Adrenal gland (tissue), 12 donors: ENCODE data around the gene CAMSAP2. TPM values are rescaled to one million over a fixed set of nuclear protein-coding genes. Genes with fewer than 3 reads are reported as not detected.

Source experiments
- DNase-seq, 7 donors: peaks; one replicate each; pipeline ENCODE4 v3.0.0-alpha.2; 2019 to 2020
- H3K27ac ChIP-seq, 5 donors: fragments of 200-600 bp; sonication (generic) in 4 of 5; 1 replicate in 3 of 5; 2 replicates in 2 of 5; pipeline versions ENCODE4 v1.5.1 to v1.8.0; 2016 to 2020; ENCODE audit warnings: mild to moderate bottlenecking in 1 of 5
- H3K27me3 ChIP-seq: fragments of 200-600 bp; 2 replicates; pipeline ENCODE4 v1.8.0; 2021
- H3K36me3 ChIP-seq, 2 donors: fragments of 200-600 bp; replicated peaks in 1 of 2; 1 replicate in 1 of 2; 2 replicates in 1 of 2; pipeline versions ENCODE4 v1.5.1 to v1.8.0; 2018 to 2022
- H3K4me1 ChIP-seq, 2 donors: fragments of 200-600 bp; replicated peaks in 1 of 2; 1 replicate in 1 of 2; 2 replicates in 1 of 2; pipeline versions ENCODE4 v1.5.1 to v1.8.0; 2018 to 2021
- H3K4me3 ChIP-seq, 4 donors: fragments of 200-600 bp; sonication (generic) in 3 of 4; one replicate each; pipeline ENCODE4 v1.5.1; 2016 to 2018
- H3K9me3 ChIP-seq, 3 donors: fragments of 200-600 bp; sonication (generic) in 1 of 3; replicated peaks in 1 of 3; 1 replicate in 2 of 3; 2 replicates in 1 of 3; pipeline versions ENCODE4 v1.5.1 to v1.8.0; 2016 to 2021
- POLR2A ChIP-seq, 2 donors: fragments of 450-650 bp; IDR thresholded peaks; one replicate each; pipeline ENCODE4 v1.6.1; 2017; ENCODE audit warnings: antibody characterized with exemption in 2 of 2, mild to moderate bottlenecking in 2 of 2, moderate library complexity in 1 of 2
- WGBS, 4 donors: extraction: QIAGEN DNeasy Blood & Tissue Kit in 2 of 4; methylation state at CpG; one replicate each; pipeline versions ENCODE4 v1.1.5 to v1.1.7; 2013 to 2017; 5-methylcytosine and 5-hydroxymethylcytosine counted together
- intact Hi-C, 2 donors: fragments of 100-400 bp; cut with DNase I; formaldehyde crosslinking; loops; one replicate each; pipeline versions ENCODE4 v1.14.1 to v1.15.0; 2022 to 2023
- polyA plus RNA-seq, 3 donors: library from polyadenylated mRNA; stranded (reverse); fragments of 200-250 nt in 2 of 3; fragments of 350-450 nt in 1 of 3; fragmentation: Illumina TruSeq in 1 of 3; extraction: RNeasy Lipid Tissue Mini Kit (QIAGEN cat#74804) in 1 of 3; gene quantifications; one replicate each; pipeline ENCODE4 v1.2.3, GENCODE V29; 2013 to 2014
- total RNA-seq, 9 donors: library from RNA; depleted of rRNA in 4 of 9; stranded (reverse); fragments of >200 nt in 4 of 9; fragments of 120-200 nt in 1 of 9; fragmentation: NEBNext Ultra II Directional in 1 of 9; extraction: Animal tissue kit (Norgen Biotek cat#: 25700) in 1 of 9; gene quantifications; one replicate each; pipeline versions ENCODE4 v1.1.0 to v1.2.4, GENCODE V29; 2013 to 2023
- TF ChIP-seq, protein P1 (sequence below), 6 experiments: fragments of 450-650 bp in 4 of 6; fragments of 200-600 bp in 2 of 6; sonication (generic) in 1 of 6; IDR thresholded peaks; 1 replicate in 5 of 6; 2 replicates in 1 of 6; pipeline versions ENCODE4 v1.5.1 to v1.8.0; 2016 to 2021; ENCODE audit warnings: antibody characterized with exemption in 6 of 6, mild to moderate bottlenecking in 2 of 6, moderate library complexity in 1 of 6
- donor health status: healthy with polysubstance abuse.
- donor health status: Bipolar disorder and iron deficiency.
- donor health status: DM: yes; HTN: yes; CAD: no.
- donor health status: DM: no; HTN: no; CAD: no.
- donor health status: DM: no; HTN: no; CAD: no.
- donor health status: DM: yes; HTN: yes; CAD: no.

Gene CAMSAP2
- total and polyA plus RNA-seq, 12 donors, result 22.3 to 62.6 (median 33.0) TPM

DNA sequence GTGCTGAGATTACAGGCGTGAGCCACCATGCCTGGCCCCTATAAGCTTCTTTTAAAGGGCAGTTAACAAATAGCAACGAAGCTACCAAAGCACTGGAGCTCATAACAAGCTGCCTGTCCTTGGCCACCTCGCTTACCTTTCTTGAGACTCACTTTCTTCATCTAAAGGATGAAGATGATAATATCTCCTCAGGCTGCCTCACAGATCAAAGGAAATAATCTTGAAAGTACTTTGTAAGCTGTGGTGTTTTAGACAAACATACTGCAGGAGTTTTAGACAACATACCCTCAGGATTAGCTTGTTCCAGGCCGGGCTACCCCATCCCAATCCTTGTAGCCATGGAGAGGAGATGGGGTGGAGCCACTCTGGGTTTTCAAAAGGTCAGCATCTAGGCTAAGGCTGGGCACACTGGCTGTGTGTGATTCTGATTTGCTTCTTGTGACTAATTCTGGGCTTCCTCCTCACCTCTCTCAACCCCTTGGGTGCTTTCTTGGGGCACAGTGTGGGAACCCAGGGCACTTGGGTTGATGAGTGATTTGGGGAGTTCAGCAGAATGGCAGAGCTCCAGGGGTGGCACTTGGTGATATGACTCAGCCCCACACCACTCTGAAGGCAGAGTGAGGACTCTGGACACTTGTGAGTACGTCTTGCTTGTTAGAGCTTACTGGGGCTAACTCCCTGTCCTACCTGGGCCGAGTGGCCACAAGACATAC is 139.3 kb downstream of the CAMSAP2 start:
- intact Hi-C loops, result no loop called here
- Histone ChIP-seq H3K27me3 (peaks cover 23% of the 10 kb centered on the region), H3K4me3 (no peak overlapping the region), H3K36me3 (no peaks in the 10 kb centered on the region), H3K27ac (no peak overlapping the region), H3K9me3 (no peaks in the 10 kb centered on the region), H3K4me1 (peaks cover 5 to 9% of the 10 kb centered on the region in 2 donors)
- TF ChIP-seq, protein P1, sequence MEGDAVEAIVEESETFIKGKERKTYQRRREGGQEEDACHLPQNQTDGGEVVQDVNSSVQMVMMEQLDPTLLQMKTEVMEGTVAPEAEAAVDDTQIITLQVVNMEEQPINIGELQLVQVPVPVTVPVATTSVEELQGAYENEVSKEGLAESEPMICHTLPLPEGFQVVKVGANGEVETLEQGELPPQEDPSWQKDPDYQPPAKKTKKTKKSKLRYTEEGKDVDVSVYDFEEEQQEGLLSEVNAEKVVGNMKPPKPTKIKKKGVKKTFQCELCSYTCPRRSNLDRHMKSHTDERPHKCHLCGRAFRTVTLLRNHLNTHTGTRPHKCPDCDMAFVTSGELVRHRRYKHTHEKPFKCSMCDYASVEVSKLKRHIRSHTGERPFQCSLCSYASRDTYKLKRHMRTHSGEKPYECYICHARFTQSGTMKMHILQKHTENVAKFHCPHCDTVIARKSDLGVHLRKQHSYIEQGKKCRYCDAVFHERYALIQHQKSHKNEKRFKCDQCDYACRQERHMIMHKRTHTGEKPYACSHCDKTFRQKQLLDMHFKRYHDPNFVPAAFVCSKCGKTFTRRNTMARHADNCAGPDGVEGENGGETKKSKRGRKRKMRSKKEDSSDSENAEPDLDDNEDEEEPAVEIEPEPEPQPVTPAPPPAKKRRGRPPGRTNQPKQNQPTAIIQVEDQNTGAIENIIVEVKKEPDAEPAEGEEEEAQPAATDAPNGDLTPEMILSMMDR (IDR thresholded peaks at IDR 0.05), result no peak
- no peak for TF ChIP-seq POLR2A (IDR thresholded peaks at IDR 0.05)
- peak in 2 of 7 donors; percentile 13 to 20 for DNase-seq
- WGBS, 4 donors, result 58 to 77% (median 70%) methylated on average over 6 of the region's 6 CpGs

DNA sequence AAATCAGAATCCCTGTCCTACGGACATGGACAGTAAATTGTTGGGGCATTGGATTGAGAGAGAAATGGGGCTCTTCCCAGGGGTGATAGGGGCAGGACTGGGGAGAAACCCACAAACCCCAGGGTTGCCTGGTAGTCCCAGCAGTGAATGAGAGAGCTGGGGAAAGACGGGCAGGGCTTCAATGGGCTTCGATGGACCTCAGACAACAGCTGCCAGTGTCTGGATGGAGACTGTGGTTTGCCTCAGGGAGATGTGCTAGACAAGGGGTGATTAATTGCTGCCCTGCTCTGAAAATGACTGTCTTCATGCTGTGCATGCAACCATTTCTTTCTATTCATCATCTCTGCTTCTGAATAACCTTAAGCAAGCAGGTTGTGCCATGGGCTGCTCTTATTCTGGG is 141.5 kb downstream of the CAMSAP2 start:
- DNase-seq, result peak in 2 of 7 donors; percentile 7 to 15
- H3K27me3 ChIP-seq, result peaks cover 8% of the 10 kb centered on the region
- H3K4me3 ChIP-seq, result no peak overlapping the region
- H3K36me3 ChIP-seq, result no peaks in the 10 kb centered on the region
- no peak overlapping the region for H3K27ac ChIP-seq
- WGBS, 4 donors, result 50 to 79% (median 73%) methylated on average over 3 of the region's 3 CpGs
- H3K9me3 ChIP-seq, result no peaks in the 10 kb centered on the region
- intact Hi-C loops, result no loop called here
- TF ChIP-seq, protein P1 (IDR thresholded peaks at IDR 0.05), result no peak
- no peak for TF ChIP-seq POLR2A (IDR thresholded peaks at IDR 0.05)
- no peaks in the 10 kb centered on the region for H3K4me1 ChIP-seq

DNA sequence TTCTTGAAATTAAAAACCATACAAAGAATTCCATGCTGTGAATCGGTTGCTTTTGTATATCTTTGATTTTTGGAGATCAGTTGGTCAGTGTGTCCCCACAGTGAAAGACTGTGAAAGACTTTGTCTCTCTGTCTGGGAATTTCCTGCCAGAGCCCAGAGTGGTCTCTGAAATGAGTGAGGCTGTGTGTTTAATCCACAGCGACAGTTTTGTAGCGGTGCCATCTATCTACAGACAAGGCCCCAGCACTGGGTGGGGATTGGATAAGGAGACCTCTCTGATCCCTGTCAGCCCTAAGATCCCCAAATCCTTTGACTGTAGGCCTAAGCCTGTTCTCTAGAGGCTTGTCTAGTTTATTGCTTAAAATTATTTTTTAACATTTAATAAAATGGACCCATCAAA is 144.4 kb downstream of the CAMSAP2 start:
- no peaks in the 10 kb centered on the region for H3K4me1 ChIP-seq
- intact Hi-C loops, result no loop called here
- no peaks in the 10 kb centered on the region for H3K9me3 ChIP-seq
- WGBS, 4 donors, result 90 to 96% (median 93%) methylated on average over 3 of the region's 3 CpGs
- peak in 1 of 7 donors; percentile 11 for DNase-seq
- H3K27ac ChIP-seq, result no peak overlapping the region
- TF ChIP-seq POLR2A (IDR thresholded peaks at IDR 0.05), result no peak
- TF ChIP-seq, protein P1 (IDR thresholded peaks at IDR 0.05), result no peak
- peaks cover 1% of the 10 kb centered on the region for H3K27me3 ChIP-seq
- no peak overlapping the region for H3K4me3 ChIP-seq
- H3K36me3 ChIP-seq, result no peaks in the 10 kb centered on the region

DNA sequence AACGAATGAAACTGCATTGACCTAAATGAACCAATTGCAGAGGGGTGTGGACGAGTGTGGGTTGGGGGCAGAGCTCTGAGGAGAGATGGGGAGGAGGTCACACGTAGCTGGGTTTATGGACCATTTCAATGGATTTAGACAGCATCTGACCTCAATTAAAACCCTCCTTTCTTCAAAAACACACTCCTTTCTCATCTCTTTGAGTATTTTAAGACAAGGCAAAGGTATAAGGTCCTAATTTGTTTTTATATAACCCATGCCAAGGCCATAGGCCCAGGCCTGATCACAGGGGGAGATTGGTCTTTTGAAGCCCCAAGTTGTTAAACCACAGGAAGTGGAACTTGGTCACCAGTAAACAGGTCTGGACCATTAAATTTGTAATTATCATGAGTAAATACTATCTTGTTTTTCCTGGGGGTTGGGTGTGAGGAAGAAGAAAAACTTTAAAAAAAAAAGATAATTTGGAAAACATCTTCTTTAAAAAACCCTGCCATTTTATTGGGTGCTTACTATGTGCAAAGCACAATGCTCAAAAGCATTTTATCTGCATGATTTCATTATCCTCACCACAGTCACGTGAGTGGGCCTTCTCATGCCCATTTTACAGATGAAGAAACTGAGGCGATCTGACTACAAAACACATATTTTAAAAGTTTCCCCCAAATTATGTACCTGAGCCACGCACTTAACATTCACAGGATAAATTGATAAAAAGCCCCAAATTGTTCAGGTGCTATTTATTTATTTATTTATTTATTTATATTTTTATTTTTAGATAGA is 147.1 kb downstream of the CAMSAP2 start:
- no peak overlapping the region for H3K27ac ChIP-seq
- peaks cover 6% of the 10 kb centered on the region for H3K27me3 ChIP-seq
- intact Hi-C loops, result no loop called here
- H3K36me3 ChIP-seq, result no peaks in the 10 kb centered on the region
- H3K4me1 ChIP-seq, result peaks cover under 1 to 3% of the 10 kb centered on the region in 2 donors
- no peak for DNase-seq
- H3K9me3 ChIP-seq, result no peaks in the 10 kb centered on the region
- no peak overlapping the region for H3K4me3 ChIP-seq
- TF ChIP-seq POLR2A (IDR thresholded peaks at IDR 0.05), result no peak
- TF ChIP-seq, protein P1 (IDR thresholded peaks at IDR 0.05), result no peak
- WGBS, 4 donors, result 85 to 93% (median 89%) methylated on average over 6 of the region's 6 CpGs
